Adrenal gland (tissue), 5 donors: ENCODE measurements around the gene DNAL4.

Source experiments
- POLR2A ChIP-seq, 2 donors: fragments of 450-650 bp; IDR thresholded peaks; one replicate each; pipeline ENCODE4 v1.6.1; 2017; ENCODE audit warnings: antibody characterized with exemption in 2 of 2, mild to moderate bottlenecking in 2 of 2, moderate library complexity in 1 of 2
- TF ChIP-seq, protein P1 (sequence below), 6 experiments: fragments of 450-650 bp in 4 of 6; fragments of 200-600 bp in 2 of 6; sonication (generic) in 1 of 6; IDR thresholded peaks; 1 replicate in 5 of 6; 2 replicates in 1 of 6; pipeline versions ENCODE4 v1.5.1 to v1.8.0; 2016 to 2021; ENCODE audit warnings: antibody characterized with exemption in 6 of 6, mild to moderate bottlenecking in 2 of 6, moderate library complexity in 1 of 6
- donor health status: DM: no; HTN: no; CAD: no.

DNA sequence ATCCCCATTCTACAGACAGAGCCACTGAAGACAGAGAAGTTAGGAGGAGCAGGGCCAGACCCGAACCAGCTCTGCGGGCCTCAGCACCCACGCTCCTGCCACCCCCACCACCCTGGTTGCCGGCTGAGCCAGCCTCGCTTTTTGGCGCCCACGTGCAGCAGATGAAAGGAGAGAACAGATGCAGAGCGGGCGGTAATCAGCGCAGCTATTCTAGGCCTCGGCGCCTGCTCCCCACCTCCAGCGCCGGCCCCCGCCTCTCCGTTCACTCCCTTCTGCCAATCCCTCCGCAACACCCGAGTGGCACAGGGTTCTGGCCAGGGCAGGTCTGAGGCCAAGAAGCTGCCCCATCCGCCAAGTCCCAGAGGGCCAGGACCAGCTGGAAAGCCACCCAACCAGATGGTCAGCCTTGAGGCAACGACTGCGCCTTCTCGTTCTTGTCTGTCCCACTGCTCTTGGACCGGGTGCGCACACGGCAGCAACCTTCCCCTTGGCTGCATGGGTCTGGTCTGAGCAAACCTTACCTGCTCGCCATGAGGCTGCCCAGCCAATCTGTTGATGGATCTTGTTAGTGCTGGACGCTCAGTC is 16.8 kb downstream of the DNAL4 start:
- TF ChIP-seq, protein P1, sequence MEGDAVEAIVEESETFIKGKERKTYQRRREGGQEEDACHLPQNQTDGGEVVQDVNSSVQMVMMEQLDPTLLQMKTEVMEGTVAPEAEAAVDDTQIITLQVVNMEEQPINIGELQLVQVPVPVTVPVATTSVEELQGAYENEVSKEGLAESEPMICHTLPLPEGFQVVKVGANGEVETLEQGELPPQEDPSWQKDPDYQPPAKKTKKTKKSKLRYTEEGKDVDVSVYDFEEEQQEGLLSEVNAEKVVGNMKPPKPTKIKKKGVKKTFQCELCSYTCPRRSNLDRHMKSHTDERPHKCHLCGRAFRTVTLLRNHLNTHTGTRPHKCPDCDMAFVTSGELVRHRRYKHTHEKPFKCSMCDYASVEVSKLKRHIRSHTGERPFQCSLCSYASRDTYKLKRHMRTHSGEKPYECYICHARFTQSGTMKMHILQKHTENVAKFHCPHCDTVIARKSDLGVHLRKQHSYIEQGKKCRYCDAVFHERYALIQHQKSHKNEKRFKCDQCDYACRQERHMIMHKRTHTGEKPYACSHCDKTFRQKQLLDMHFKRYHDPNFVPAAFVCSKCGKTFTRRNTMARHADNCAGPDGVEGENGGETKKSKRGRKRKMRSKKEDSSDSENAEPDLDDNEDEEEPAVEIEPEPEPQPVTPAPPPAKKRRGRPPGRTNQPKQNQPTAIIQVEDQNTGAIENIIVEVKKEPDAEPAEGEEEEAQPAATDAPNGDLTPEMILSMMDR (IDR thresholded peaks at IDR 0.05) = no peak
- no peak for TF ChIP-seq POLR2A (IDR thresholded peaks at IDR 0.05)
